ENCODE data around the gene SERPINF2. TPM values are rescaled to one million over a fixed set of nuclear protein-coding genes. Genes with fewer than 3 reads are reported as not detected.
"Not testable (repeated sequence)": the region's sequence is repeated elsewhere in the genome, so short reads cannot be mapped to it uniquely, and the experiment has no call there.

SERPINF2 gene
- total RNA-seq, 1 donor from 2014 or later = 0.91 TPM

DNA sequence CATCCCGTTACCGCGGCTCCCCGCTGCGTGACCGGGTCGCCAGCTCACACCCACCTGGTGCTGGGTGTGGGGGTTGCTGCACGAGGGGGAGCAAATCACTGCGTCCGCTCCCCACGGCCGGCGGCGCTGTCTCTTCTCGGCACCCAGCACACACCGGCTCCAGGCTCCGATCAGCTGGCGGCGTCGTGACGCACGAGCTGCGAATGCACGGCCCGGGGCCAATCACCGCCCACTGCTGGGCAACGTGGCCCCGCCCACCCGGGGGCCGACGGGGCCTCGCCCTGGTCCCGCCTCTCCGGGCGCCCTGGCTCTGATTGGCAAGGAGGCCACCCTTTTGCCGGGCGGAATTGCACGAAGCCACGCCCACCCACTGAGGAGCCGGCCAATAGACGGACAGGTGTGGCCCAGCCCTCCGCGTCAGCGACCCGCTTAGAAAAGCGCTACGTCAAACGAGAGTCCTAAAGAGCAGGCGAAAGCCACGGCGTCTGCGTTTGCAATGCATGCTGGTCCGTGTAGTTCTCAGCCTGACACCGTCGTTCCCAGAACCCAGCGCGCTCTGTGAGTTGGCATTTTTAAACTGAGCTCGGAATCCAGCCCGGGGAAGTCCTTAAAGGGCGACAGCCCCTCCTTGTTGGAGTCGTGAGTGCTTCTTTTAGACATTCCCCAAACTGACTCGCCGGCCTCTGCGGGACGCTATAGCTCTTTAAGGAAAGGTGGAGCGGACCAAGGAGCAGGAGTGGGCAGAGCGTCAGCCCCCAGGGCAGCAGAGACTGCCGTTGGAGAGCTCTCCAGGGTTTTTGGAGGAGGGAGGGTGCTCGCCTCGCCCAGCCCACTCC is 26.4 kb upstream of the SERPINF2 start:
- intact Hi-C loops (cut with micrococcal nuclease) = loop anchor here (1.0 to 5.0 kb wide), 12 partner anchors 8 to 621 kb away; partner anchors contain the start of genes CRK, DPH1, INPP5K and PRPF8

DNA sequence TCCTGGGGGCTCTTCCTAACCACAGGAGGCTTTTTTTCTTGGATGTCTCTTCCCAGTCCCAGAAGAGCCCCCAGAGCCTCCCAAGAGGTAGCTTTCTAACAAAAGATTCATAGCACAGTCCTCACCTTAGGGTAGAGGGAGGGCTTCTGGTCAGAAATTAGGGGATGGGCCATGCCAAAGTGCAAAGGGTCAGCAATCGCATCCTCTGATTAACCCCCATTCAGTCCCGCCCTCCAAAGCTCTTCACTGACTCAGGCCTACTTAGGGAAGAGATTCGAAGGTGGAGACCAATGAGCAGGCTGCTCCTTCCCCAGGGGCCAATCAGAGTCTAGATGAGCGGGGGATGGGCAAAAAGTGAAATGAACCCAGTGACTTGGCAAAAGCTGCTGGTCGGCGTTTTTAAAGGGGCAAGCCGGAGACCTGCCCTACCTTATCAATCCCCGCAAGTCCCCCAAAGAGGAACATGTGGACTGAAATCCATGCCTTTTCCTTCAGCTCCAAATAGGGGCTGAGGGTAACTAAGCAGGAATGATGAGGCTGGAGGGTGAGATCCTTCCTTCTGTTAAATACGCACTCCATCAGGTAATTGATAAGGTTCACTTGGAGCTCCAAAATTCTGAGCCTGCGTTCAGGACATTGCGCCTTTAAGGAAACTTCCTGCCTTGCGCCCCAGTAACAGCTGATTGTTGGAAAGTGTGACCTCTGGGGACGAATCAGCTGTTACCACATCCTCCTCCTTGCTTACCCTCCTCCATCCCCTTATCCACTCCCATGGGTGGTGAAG is 25.6 kb upstream of the SERPINF2 start:
- intact Hi-C loops (cut with micrococcal nuclease) = loop anchor here (1.0 to 5.0 kb wide), 18 partner anchors 7 to 684 kb away; partner anchors contain the start of genes CRK, DPH1, INPP5K and MNT

DNA sequence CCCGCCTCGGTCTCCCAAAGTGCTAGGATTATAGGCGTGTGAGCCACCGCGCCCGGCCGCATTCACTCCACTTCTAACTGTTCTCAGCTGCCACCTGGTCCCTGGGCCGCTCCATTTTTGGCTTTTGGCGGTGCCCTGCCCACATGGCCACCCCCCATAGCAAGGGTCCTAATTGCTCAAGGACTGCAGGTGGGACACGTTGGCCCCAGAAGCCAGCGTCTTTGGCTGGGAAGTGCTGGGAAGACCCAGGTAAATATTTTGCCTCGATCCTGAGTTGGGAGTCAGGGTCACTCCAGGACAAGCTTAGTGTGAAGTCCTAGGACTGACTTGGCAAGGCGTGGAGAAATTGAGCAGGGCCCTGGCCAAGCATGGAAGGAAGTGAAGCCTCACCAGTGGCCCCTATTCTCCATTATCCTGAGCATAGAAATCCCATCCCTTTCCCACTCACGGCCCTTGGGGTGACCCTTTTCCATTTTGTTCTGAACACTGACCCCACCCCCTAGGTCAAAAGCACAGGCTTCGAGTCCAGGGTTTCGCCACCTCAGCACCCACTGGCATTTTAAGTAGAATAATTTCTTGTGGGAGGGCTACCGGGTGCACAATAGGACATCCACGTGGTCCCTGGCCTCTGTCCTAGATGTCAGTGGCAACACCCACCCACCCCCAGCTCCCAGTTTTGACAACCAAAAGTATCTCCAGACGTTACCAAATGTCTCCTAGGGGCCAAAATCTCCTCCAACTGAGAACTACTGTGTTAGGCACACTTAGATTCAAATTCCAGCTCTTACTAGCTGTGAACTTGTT is 24.1 kb upstream of the SERPINF2 start:
- intact Hi-C loops (cut with micrococcal nuclease) = loop anchor here (5.0 kb wide), 2 partner anchors 426 to 584 kb away; partner anchors contain the start of genes SMG6 and SRR

DNA sequence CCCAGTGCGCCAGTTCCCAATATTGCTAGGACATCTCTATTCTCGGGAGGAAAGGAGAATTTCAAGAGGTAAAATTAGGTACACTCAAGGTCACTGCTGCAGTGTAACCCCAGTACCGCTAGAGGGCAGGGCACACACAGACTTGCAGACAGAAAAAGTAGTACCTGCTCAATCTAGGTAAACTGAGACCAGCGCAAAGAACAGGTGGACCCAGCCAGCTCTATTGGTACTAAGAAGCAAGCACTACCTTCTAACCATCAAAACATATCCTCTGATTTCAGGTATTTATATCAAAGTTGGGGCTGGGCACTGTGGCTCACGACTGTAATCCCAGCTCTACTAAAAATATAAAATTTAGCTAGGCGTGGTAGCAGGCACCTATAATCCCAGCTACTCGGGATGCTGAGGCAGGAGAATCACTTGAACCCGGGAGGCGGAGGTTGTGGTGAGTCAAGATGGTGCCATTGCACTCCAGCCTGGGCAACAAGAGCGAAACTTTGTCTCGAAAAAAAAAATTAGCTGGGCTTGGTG is 21.8 kb upstream of the SERPINF2 start:
- intact Hi-C loops (cut with micrococcal nuclease) = loop anchor here (1.0 to 2.0 kb wide), 4 partner anchors 52 to 304 kb away; partner anchors contain the start of gene RTN4RL1

DNA sequence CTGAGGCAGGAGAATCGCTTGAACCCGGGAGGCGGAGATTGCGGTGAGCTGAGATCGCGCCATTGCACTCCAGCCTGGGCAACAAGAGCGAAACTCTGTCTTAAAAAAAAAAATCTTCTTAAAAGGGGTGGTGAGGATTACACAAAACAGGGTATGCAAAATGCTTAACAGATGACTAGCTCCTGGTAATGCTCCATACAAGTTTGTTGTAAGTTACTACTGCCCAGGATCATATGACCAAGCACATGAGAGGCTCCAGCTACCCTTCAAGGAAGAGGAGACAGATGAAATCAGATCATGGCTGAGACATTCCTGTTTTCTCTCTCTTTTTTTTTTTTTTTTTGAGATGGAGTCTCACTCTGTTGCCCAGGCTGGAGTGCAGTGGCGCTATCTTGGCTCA is 20.6 kb upstream of the SERPINF2 start:
- intact Hi-C loops (cut with micrococcal nuclease) = not testable (repeated sequence)

DNA sequence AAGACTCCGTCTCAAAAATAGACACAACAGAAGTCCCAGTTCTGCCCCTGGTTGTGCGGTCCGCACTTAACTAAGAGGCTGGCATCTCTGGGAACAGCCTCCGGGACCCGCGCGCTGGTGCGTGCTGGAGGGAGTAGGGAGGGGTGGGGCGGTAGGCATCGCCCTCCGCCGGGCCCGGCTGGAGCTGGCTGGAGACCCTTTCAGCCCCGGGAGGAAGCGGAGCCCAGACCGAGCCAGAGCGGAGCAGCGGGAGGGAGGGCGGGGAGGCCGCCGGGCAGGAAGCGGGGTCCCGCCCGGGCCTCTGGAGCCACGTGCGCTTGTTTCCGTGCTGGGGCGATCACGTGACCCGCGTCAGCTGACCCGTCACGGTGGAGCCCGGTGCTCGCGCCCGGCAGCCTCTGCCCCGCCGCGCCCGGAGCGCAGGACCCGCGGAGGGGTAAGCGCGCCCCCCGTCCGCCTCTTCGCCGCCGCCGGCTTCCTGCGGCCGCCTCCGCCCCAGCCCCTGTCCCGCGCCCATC is 18.3 kb upstream of the SERPINF2 start, which contains the start of gene WDR81:
Gene WDR81 (plus strand): TSS at position 354 of the 518 bp plus-strand sequence. CDS start 256 bp downstream, outside the sequence.
- intact Hi-C loops (cut with micrococcal nuclease) = loop anchor here (1.0 to 2.0 kb wide), 2 partner anchors 8 to 40 kb away; no protein-coding TSS in a partner anchor

DNA sequence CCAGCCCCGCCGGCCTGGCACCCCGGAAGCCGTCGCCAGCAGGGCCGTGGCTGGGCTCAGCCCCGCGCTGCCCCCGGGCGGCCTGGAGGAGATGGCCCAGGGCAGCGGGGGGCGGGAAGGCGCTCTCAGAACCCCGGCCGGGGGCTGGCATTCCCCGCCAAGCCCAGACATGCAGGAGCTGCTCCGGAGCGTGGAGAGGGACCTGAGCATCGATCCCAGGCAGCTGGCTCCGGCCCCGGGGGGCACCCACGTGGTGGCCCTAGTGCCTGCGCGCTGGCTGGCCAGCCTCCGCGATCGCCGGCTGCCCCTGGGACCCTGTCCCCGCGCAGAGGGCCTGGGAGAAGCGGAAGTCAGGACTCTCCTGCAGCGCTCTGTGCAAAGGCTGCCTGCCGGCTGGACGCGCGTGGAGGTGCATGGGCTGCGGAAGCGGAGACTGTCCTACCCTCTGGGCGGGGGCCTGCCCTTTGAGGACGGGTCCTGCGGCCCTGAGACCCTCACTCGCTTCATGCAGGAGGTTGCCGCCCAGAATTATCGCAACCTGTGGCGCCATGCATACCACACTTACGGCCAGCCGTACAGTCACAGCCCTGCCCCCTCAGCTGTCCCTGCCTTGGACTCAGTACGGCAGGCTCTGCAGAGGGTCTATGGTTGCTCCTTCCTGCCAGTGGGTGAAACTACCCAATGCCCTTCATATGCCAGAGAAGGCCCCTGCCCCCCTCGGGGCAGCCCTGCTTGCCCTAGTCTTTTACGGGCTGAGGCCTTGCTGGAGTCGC is 17.6 kb upstream of the SERPINF2 start:
- intact Hi-C loops (cut with micrococcal nuclease) = loop anchor here (1.0 to 2.0 kb wide), 2 partner anchors 9 to 40 kb away; no protein-coding TSS in a partner anchor

DNA sequence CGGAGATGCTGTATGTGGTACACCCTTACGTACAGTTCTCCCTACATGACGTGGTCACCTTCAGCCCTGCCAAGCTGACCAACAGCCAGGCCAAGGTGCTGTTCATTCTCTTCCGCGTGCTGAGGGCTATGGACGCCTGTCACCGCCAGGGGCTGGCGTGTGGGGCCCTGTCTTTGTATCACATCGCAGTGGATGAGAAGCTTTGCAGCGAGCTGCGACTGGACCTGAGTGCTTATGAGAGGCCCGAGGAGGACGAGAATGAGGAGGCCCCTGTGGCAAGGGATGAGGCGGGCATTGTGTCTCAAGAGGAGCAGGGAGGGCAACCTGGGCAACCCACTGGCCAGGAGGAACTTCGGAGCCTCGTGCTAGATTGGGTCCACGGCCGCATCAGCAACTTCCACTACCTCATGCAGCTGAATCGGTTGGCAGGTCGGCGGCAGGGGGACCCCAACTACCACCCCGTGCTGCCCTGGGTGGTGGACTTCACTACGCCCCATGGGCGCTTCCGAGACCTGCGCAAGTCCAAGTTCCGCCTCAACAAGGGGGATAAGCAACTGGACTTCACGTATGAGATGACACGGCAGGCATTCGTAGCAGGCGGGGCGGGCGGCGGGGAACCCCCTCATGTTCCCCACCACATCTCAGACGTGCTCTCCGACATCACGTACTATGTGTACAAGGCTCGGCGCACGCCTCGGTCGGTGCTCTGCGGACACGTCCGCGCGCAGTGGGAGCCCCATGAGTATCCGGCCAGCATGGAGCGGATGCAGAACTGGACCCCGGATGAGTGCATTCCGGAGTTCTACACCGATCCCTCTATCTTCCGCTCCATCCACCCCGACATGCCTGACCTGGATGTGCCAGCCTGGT is 16.8 kb upstream of the SERPINF2 start:
- intact Hi-C loops (cut with micrococcal nuclease) = loop anchor here (2.0 kb wide), 1 partner anchor 39 kb away; no protein-coding TSS in a partner anchor

DNA sequence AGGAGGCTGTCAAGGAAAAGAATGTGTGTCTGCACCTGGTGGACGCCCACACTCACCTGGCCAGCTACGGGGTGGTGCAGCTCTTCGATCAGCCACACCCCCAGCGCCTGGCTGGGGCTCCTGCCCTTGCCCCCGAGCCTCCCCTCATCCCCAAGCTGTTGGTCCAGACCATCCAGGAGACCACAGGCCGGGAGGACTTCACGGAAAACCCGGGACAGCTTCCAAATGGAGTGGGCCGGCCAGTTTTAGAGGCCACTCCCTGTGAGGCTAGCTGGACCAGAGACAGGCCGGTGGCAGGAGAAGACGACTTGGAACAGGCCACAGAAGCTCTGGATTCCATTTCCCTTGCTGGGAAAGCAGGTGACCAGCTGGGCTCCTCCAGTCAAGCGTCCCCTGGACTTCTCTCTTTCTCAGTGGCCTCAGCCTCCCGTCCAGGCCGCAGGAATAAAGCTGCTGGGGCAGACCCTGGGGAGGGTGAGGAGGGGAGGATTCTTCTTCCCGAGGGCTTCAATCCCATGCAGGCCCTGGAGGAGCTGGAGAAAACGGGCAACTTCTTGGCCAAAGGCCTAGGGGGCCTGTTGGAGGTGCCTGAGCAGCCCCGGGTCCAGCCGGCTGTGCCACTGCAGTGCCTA is 15.9 kb upstream of the SERPINF2 start:
- intact Hi-C loops (cut with micrococcal nuclease) = no loop called here

DNA sequence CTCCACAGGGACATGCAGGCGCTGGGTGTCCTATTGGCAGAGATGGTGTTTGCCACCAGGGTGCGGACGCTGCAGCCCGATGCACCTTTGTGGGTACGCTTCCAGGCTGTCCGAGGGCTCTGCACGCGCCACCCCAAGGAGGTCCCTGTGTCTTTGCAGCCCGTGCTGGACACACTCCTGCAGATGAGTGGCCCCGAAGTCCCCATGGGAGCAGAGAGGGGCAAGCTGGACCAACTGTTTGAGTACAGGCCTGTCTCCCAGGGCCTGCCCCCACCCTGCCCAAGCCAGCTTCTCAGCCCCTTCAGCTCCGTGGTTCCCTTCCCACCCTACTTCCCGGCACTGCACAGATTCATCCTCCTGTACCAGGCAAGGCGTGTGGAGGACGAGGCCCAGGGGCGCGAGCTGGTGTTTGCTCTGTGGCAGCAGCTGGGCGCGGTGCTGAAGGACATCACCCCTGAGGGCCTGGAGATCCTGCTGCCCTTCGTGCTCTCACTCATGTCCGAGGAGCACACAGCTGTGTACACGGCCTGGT is 15.3 kb upstream of the SERPINF2 start:
- intact Hi-C loops (cut with micrococcal nuclease) = no loop called here

DNA sequence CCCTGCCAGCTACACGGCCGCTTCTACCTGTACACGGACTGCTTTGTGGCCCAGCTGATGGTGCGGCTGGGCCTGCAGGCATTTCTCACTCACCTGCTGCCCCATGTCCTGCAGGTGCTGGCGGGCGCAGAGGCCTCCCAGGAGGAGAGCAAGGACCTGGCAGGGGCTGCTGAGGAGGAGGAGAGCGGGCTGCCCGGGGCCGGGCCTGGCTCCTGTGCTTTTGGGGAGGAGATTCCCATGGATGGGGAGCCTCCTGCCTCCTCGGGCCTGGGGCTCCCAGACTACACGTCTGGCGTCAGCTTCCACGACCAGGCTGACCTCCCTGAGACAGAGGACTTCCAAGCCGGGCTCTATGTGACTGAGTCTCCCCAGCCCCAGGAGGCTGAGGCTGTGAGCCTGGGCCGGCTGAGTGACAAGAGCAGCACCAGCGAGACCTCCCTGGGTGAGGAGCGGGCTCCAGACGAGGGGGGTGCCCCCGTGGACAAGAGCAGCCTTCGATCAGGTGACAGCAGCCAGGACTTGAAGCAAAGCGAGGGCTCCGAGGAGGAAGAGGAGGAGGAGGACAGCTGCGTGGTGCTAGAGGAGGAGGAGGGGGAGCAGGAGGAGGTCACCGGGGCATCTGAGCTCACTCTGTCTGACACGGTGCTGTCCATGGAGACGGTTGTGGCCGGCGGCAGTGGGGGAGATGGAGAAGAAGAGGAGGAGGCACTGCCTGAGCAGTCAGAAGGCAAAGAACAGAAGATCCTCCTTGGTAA is 14.6 kb upstream of the SERPINF2 start:
- intact Hi-C loops (cut with micrococcal nuclease) = no loop called here

DNA sequence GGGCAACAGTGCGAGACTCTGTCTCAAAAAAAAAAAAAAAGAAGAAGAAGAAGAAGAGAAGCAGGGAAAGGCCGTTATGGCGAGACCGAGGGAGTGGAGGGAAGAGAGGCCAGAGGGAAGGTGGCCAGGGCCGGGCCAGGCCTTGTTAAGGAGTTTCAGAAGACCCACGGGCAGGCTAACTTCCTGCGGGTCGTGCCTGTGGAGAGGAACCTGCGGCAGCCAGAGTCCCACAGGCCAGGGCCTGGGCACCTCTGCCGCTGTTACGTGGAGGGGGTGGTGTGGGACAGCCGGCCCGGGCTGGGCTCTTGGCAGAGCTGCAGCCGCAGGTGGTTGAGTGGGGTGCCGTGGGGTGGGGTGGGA is 12.7 kb upstream of the SERPINF2 start:
- intact Hi-C loops (cut with micrococcal nuclease) = no loop called here

DNA sequence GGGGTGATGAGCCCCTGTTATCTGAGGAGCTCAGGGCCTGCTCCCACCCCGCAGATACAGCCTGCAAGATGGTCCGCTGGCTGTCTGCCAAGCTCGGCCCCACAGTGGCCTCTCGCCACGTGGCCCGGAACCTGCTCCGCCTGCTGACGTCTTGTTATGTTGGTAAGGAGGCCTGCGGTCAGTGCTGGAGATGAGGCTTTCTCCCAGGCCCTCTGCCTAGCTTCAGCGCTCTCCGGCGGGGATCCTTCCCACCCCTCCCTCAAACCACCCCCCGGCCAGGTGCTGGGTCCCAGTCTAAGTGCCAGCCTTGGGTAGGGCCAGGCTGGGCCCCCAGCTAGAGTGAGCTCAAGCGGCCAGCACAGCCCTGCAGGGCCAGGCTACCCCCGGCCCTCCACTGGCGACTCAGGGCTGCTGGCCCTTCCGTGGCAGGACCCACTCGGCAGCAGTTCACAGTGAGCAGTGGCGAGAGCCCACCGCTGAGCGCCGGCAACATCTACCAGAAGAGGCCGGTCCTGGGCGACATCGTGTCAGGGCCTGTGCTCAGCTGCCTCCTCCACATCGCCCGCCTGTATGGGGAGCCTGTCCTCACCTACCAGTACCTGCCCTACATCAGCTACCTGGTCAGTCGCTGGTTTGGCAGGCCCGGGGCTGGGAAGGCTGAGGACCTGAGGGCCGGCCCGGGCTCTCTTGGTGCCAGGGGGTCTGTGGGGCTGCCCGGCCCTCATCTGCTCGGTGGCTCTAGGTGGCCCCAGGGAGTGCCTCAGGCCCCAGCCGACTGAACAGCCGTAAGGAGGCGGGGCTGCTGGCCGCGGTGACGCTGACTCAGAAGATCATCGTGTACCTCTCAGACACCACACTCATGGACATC is 12.1 kb upstream of the SERPINF2 start:
- intact Hi-C loops (cut with micrococcal nuclease) = no loop called here

DNA sequence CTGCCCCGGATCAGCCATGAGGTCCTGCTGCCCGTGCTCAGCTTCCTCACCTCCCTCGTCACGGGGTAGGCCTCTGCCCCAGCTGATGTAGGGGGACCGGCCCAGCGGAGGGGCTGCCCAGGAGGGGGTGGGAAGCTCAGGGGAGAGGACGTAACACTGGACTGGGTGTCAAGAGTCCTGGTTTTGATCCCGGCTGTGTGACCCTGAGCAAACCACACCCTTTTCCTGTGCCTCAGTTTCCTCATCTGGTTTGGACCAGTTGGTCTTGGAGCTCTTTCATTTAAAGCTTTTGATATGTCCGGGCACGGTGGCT is 11.5 kb upstream of the SERPINF2 start:
- intact Hi-C loops (cut with micrococcal nuclease) = no loop called here

DNA sequence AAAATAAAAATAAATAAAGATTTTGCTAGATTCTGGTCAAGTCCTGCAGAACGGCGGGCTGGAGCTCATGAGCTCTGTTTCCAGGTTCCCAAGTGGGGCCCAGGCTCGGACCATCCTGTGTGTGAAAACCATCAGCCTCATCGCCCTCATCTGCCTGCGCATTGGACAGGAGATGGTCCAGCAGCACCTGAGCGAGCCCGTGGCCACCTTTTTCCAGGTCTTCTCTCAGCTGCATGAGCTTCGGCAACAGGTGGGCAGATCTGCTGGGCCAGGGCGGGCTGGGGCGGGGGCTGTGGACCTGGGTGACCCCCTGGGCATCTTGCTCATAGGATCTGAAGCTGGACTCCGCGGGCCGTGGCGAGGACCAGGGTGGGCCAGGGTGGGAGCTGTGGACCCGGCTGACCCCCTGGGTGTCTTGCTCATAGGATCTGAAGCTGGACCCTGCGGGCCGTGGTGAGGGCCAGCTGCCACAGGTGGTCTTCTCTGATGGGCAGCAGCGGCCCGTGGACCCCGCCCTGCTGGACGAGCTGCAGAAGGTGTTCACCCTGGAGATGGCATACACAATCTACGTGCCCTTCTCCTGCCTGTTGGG is 10.3 kb upstream of the SERPINF2 start:
- intact Hi-C loops (cut with micrococcal nuclease) = no loop called here

DNA sequence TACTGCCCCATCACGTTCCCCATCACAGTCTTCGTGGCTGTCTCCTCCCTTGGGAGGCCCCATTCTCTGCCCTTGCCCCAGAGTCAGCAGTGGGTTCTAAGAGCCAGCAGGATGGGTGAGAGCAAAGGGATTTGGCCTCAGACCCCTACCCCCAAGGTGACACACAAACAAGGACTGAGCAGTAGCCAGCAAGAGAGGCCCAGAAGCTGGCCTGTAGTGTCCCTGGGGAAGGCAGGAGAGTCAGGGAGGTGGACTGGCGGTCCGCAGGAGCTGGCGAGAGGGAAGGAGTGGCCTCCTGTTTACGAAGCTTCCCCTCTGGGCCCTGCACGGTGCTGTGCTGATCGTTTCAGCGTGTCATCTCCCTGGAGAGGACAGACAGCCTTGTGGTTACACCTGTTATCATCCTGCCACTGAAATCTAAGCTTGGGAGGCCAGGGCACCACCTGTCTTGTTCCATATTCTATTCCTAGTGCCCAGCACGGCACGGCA is 9.8 kb upstream of the SERPINF2 start:
- intact Hi-C loops (cut with micrococcal nuclease) = no loop called here

All from T-helper 1 cell treated with Interleukin-12 subunit alpha and Interleukin-12 subunit beta and Interleukin-4 antibody, amounts not matched to agents 30 ng/mL and 1 ng/mL, for 36 hours (primary cell).